T-helper 2 cell treated with Interferon-gamma antibody and Interleukin-4, amounts not matched to agents 5 μg/mL and 100 μg/mL, for 36 hours (primary cell): Measurements from ENCODE around the gene LARGE2.

Experiments used
- DNase-seq: peaks from one replicate; pipeline ENCODE4 v3.0.0; 2021; ENCODE audit warnings: low spot score
- H3K27ac Mint-ChIP-seq: one replicate; pipeline ENCODE4 v1.8.0; 2021; ENCODE audit warnings: mild to moderate bottlenecking, mixed read lengths
- H3K27me3 Mint-ChIP-seq: one replicate; pipeline ENCODE4 v1.8.0; 2021; ENCODE audit warnings: low read depth, mixed read lengths
- H3K36me3 Mint-ChIP-seq: one replicate; pipeline ENCODE4 v1.8.0; 2021; ENCODE audit warnings: low read depth, mixed read lengths
- H3K4me1 Mint-ChIP-seq: one replicate; pipeline ENCODE4 v1.8.0; 2021; ENCODE audit warnings: low read depth, mixed read lengths
- H3K4me3 Mint-ChIP-seq: one replicate; pipeline ENCODE4 v1.8.0; 2022; ENCODE audit warnings: mild to moderate bottlenecking, moderate library complexity, mixed read lengths
- H3K9me3 Mint-ChIP-seq: one replicate; pipeline ENCODE4 v1.8.0; 2021; ENCODE audit warnings: mixed read lengths

The LARGE2 gene

GRCh38 chr11:45967506-45967905 is 45.0 kb downstream of the LARGE2 start:
- Mint-ChIP-seq H3K36me3 (peaks cover 7% of the 10 kb centered on the region), H3K27me3 (no peaks in the 10 kb centered on the region), H3K4me3 (no peak overlapping the region), H3K9me3 (no peaks in the 10 kb centered on the region), H3K27ac (no peak overlapping the region), H3K4me1 (no peaks in the 10 kb centered on the region)
- no peak for DNase-seq

DNA sequence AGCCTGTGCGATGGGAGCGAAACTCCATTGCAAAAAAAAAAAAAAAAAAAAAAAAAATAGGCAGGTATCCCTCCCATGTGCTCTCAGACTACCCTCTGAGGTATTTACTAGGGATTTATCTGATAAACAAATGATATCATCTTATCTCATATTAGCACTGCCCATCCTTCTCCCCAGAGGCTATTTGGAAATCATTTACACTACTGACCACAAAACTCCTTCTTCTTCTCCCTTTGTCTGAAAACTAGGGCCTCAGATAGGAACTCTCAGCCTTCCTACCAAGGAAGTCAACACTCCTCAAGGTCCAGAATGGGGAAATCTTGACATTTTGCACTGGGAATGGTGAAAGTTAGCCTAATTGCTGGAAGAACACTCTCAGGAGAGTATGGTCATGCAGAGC is 46.4 kb downstream of the LARGE2 start:
- H3K4me3 Mint-ChIP-seq, result no peak overlapping the region
- no peak overlapping the region for H3K27ac Mint-ChIP-seq
- peaks cover 7% of the 10 kb centered on the region for H3K36me3 Mint-ChIP-seq
- no peaks in the 10 kb centered on the region for H3K27me3 Mint-ChIP-seq
- H3K4me1 Mint-ChIP-seq, result no peaks in the 10 kb centered on the region
- H3K9me3 Mint-ChIP-seq, result no peaks in the 10 kb centered on the region
- DNase-seq, result no peak

DNA sequence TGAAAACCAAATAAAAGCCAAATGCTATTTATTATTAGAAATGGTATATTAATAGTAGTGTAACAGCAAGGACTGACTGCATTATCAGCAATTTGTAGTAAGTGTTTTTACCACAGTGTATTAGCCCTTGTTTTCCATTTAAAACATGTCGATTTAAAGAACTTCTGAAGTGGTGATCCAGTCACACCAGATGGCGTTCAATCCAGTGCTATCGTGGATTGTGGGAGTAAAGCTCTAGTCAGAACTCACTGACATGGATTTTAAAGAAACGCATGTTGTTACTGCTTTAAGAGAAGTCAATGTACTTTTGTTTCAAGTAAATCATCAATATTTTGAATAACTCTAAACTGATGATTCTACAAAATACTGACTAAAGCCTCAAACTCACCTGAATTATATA is 51.1 kb downstream of the LARGE2 start:
- H3K27me3 Mint-ChIP-seq, result no peaks in the 10 kb centered on the region

GRCh38 chr11:45974806-45975205 is 52.4 kb downstream of the LARGE2 start:
- H3K4me1 Mint-ChIP-seq, result no peaks in the 10 kb centered on the region
- no peak overlapping the region for H3K4me3 Mint-ChIP-seq
- no peaks in the 10 kb centered on the region for H3K27me3 Mint-ChIP-seq
- DNase-seq, result no peak
- H3K27ac Mint-ChIP-seq, result no peak overlapping the region
- no peaks in the 10 kb centered on the region for H3K9me3 Mint-ChIP-seq
- H3K36me3 Mint-ChIP-seq, result peaks cover 11% of the 10 kb centered on the region

More for the DNA sequence above, 51.1 kb downstream of the LARGE2 start:
- Mint-ChIP-seq H3K36me3 (peaks cover 8% of the 10 kb centered on the region), H3K27ac (no peak overlapping the region), H3K4me1 (no peaks in the 10 kb centered on the region), H3K4me3 (no peak overlapping the region), H3K9me3 (no peaks in the 10 kb centered on the region)
- no peak for DNase-seq
